NCI-H1436 (cell line): Measurements from ENCODE around the gene KRTAP5-9.
"Not testable (repeated sequence)": the region's sequence is repeated elsewhere in the genome, so short reads cannot be mapped to it uniquely, and the experiment has no call there.

ENCODE experiments used
- DNase-seq: peaks from one replicate; lab custom pipeline; 2025; lab: John Stamatoyannopoulos, UW

KRTAP5-9 gene

DNA sequence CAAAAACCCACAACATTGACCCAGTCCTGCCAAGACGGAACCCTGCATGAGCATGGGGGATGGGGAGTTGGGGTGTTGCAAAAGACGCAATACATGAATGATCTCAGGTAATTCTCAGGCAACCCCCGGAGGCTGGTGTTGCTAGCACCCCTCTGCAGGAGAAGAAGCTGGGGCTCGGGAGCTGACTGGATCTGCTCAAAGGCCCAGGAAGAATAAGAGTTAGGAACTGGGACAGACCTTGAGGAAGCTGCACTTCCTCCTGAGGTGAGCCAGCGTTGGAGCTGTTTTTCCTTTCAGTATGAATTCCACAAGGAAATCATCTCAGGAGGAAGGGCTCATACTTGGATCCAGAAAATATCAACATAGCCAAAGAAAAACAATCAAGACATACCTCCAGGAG, at the start of gene KRTAP5-9:
KRTAP5-9 (plus strand) TSS at position 301 of the 400 bp plus-strand sequence. CDS start 238 bp downstream, outside the sequence.
- DNase-seq: no peak

DNA sequence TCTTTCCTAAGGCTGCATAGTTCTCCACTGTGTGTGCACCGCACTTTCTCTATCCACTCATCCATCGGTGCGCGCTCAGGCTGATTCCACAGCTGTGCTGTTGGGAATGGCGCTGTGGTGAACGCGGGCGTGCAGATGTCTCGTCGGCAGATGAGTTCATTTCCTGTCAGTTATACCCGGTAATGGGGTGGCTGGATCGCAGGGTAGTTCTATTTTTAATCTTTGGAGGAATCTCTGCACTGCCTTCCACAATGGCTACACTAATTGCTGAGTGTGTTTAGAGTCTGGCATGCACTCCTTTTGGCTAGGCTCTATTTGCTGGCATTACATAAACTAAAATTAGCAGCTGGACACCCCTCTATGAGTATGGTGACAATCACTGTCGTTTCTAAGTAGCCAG, 49.1 kb upstream of the KRTAP5-9 start:
- DNase-seq: no peak

GRCh38 chr11:71499546-71499945, 48.7 kb upstream of the KRTAP5-9 start:
- DNase-seq: no peak

- no peak for DNase-seq
Observed at GRCh38 chr11:71500601-71501021, 47.6 kb upstream of the KRTAP5-9 start.

DNA sequence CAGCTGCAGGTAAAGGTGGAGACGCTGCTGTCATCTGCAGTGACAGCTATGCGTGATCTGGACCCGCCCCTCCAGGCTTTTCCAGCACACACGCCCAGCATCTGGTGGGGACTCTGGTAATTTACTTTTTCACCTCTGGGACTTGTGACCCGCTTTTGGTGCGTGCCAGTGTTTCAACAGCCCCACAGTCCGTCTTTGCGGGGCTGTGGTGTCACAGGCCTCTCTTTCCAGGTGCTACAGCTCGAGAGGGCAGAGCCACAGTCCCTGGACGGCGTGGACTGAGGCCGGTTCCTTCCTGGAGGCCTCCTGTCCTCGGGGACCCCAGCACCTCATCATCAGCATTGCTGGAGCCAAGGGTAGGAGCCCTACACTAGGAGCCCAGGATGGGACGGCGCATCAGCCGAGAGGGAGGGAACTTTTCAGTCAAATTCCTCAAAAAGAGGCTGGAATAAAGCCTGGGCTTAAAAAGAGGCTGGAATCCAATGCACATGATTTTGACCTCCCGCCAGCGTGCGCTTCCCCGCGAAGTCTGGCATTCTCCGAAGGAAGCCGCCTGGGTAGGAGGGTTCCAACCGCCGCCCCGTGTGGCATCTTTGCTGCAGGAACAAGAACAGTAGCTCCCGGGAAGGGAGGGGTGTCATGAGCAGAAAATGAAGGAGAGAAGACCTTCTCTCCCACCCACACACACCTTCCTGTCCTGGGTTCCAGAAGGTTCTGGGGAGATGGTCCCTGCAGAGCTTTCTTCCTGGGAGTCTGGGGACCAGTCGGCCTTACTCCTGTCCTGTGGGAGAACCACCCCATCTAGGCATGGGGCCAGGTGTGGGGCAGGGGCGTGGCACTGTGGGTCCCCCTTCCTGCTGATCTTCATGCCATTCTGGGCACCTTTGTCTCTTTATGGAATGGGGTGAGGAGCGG, 46.9 kb upstream of the KRTAP5-9 start:
- no peak for DNase-seq

- DNase-seq: no peak
Observed at GRCh38 chr11:71502026-71502425, 46.2 kb upstream of the KRTAP5-9 start.

DNA sequence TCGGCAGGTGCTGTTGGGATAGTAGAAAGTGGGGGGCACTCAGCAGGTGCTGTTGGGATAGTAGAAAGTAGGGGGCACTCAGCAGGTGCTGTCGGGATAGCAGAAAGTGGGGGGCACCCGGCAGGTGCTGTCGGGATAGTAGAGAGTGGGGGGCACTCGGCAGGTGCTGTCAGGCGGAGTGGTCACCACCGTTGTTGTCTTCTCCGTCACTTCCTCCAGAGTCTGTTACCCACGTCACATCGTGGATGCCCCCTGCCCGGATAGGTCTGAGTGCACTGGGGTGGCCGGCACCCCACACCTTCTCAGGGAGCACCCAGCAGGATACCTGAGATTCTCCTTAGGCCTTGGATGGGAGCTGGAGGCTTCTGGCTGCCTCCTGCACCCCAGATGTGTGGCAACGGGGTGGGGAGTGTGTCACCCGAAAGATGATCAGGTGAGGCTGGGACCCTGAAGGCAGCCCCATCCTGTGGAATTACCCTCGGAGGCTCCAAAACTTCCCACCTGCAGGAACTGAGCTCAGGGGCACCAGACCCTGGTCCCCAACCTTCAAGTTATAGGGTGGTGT, 45.3 kb upstream of the KRTAP5-9 start:
- no peak for DNase-seq

DNA sequence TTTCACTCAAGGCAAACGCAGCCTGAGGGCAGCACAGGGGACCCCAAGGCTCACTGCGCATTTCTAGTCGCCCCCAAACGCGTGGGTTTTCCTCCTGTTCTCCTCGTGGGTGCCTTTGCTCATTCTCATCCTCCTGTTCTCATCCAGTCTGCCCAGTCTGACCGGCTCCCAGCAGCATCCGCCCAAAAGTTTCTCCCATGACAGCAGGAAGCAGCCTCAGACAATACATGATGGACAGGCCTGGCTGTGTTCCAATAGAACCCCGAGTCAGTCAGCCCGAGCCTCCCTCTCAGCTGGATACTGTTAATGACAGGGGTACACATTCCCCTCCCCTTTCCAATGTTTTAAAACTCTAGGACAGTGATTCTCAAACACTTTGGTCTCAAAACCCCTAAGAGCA, 43.7 kb upstream of the KRTAP5-9 start:
- no peak for DNase-seq

DNA sequence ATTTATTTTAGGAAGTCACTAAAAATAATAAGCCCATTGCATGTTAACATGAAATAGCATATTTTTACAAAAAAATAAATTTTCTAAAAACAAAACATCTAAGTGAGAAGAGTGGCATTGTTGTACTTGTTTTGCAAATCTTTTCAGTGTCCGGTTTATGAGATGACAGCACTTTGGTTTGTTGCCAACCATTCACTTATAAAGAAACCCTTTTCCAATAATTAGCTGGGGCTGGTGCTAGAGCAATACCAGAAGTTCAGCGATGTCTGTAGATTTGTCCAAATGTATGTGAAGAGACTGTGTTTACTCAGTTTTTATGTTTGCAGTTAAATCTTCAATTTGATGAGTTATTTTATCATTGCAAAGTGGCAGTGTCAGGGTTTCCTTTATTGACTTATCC, 43.2 kb upstream of the KRTAP5-9 start:
- DNase-seq: no peak

GRCh38 chr11:71505781-71506180, 42.4 kb upstream of the KRTAP5-9 start:
- DNase-seq: no peak

DNA sequence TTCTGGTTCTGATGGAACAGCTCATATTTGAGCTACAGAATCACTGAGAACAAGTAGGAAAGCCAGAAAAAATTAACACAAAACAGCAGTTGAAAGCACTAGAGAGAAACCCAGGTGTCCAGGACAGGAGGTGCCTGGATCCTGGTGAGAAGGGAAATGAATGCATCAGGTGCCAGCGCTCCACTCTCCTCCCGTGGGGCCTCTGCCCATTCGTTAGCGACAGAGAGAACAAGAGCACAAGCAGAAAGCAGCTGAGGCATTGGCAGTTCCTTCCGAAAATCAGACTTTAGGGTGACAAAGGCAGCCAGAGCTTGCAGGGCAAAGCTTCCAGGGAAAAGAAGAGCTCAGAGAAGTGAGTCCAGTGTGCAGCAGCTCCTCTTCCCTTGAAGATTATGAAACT, 41.1 kb upstream of the KRTAP5-9 start:
- no peak for DNase-seq

- no peak for DNase-seq
Observed at GRCh38 chr11:71518506-71519471, 29.4 kb upstream of the KRTAP5-9 start.

DNA sequence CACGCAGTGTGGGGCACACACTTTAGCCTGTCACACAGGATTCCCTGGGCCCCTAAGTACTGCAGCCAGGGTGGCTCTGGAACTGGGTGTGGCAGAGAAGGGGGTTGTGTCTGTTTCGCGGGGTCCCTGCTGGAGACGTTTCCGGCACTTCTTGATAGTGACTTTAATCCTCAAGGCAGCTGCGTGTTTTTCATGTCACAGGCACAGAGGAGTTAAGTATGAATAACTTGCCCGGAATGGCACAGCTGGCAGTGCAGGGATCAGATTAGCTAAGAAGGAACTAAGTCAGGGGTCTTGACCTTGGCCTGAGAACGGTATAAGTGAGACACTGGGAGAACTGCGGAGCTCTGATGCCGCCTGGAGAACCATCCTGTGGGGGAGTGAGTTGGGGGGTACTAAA, 28.7 kb upstream of the KRTAP5-9 start:
- DNase-seq: no peak

- no peak for DNase-seq
Observed at GRCh38 chr11:71525188-71525937, 22.9 kb upstream of the KRTAP5-9 start.

DNA sequence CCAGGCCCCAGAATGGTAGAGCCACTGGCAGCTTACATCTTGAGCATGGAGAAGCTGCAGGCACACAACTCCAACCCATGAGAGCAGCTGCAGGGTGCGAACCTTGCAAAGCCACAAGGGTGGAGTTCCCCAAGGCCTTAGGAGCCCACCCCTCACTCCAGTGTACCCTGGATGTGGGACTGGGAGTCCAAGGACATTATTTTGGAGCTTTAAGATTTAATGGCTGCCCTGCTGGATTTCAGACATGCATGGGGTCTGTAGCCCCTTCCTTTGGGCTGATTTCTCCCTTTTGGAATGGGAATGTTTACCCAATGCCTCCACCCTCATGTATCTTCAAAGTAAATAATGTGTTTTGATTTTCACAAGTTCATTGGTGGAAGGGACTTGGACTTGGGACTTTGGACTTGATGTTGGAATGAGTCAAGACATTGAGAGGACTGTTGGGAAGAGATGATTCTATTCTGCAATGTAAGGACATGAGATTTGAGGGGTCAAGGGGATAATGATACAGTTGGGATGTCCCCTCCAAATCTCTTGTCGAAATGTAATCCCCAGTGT, 22.2 kb upstream of the KRTAP5-9 start:
- no peak for DNase-seq

- not testable (repeated sequence) for DNase-seq
Observed at GRCh38 chr11:71526796-71527575, 21.2 kb upstream of the KRTAP5-9 start, which contains the start of gene KRTAP5-7. KRTAP5-7 (plus strand) TSS chr11:71527267; CDS start chr11:71527301, 34 bp downstream.

- DNase-seq: no peak
Observed at GRCh38 chr11:71527576-71528210, 20.5 kb upstream of the KRTAP5-9 start.

DNA sequence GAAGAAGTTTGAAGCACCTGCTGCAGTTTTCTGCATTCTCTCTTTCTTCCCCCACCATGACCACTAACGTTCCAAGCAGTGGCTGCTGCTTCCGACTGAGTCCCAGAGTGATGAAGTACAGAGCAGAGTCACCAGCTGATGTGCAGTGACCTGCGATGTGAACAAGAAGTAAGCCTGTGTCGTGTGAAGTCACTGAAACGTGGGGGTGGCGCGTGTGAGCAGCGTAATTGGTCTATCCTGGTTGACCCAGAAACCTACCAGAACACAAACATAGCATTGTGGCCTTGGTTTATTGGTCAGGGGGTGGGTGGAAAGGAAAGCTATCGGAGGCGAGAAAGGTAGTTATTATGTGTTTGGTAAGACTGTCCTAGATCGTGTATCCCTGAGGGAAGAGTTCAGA, 17.6 kb upstream of the KRTAP5-9 start:
- no peak for DNase-seq

DNA sequence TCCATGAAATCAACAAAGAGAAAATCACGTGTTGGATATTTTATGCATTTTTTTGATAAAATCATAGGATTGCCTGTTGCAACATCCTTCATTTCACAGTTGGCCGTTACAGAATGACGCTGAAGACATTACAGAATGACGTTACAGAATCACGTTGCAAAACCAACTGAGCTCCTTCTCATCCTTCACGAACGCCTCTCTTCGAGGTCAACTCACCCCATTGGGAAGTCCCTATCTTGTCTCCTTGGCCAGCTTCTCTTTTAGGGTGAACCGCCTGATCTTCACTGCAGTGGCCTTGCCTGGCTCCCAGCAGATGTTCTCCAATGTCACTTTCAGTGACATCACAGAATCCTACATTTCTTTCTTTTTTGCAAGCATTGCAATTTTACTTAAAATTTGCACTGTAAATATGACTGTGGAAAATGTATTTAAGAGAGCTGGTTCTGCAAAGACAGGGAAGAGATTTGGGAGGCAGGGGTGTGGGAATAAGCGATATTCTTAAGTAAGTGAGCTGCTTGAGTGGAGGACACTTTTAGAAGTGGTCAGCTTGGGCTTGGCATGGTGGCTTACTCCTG, 16.1 kb upstream of the KRTAP5-9 start:
- DNase-seq: no peak
